GM18951 (cell line): ENCODE measurements around the gene SIK3.
"Not testable (repeated sequence)": the region's sequence is repeated elsewhere in the genome, so short reads cannot be mapped to it uniquely, and the experiment has no call there.

Experiments
- POLR2A ChIP-seq: IDR thresholded peaks from 4 replicates; pipeline ENCODE4 v1.6.1; 2011; ENCODE audit warnings: mild to moderate bottlenecking; ENCODE audit not compliant: insufficient read length, insufficient read depth; ENCODE audit errors: extremely low read depth
- in situ Hi-C: fragments of 300-500 bp; cut with MboI; formaldehyde crosslinking; loops from one replicate; pipeline ENCODE4 v1.12.0; 2022; ENCODE audit warnings: low sequenced_read_pairs, mixed read lengths, inconsistent platforms; ENCODE audit not compliant: unreplicated experiment

The SIK3 gene

GRCh38 chr11:117127171-117127901, 29.1 kb upstream of the SIK3 start:
- TF ChIP-seq POLR2A = no peak
- in situ Hi-C loops = no loop called here

GRCh38 chr11:117126223-117126965, 28.2 kb upstream of the SIK3 start:
- in situ Hi-C loops = no loop called here
- no peak for TF ChIP-seq POLR2A

DNA sequence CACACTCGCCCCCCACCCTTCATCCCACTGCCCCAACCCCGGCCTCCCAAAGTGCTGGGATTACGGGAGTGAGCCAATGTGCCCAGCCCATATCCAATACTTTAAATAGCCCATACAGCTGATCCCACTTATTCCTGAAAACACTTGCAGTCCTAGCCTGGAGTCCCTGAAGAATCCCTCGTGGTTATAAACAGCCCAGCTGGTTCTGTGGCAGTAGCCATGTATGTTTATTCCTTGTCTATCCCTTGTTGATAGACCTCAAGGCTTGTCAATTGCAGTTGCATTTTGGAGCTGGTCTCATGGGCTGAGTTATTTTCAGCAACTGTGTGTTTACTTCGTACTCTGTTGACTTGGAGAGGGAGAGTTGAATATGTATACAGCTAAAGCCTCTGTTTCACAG, 24.3 kb upstream of the SIK3 start:
- no peak for TF ChIP-seq POLR2A
- in situ Hi-C loops = no loop called here

- in situ Hi-C loops = no loop called here
- TF ChIP-seq POLR2A = no peak
Measured at GRCh38 chr11:117121176-117121575, 22.9 kb upstream of the SIK3 start.

DNA sequence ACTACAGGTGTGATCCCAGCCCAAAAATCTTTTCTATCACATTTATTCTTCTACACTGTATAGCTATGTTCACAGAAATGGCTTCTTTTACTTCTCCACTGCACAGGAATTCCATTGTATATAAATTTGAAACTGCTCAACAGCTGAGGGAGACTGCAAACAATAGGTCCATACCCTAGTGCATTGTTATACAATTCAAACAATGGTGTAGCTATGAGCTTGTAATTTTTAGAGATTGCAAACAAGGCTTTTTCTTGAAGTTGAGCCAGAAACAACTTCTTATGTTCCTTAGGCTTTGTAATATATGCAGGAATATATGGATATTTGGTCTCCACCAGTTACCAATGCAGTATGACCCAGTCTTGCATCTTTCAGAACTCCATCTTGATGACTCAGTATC, 19.5 kb upstream of the SIK3 start:
- TF ChIP-seq POLR2A = no peak
- in situ Hi-C loops = no loop called here

GRCh38 chr11:117112939-117113338, 14.7 kb upstream of the SIK3 start:
- in situ Hi-C loops = not testable (repeated sequence)

DNA sequence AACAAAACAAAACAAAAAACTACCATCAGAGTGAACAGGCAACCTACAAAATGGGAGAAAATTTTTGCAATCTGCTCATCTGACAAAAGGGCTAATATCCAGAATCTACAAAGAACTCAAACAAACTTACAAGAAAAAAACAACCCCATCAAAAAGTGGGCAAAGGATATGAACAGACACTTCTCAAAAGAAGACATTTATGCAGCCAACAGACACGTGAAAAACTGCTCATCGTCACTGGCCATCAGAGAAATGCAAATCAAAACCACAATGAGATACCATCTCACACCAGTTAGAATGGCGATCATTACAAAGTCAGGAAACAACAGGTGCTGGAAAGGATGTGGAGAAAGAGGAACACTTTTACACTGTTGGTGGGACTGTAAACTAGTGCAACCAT, 14.3 kb upstream of the SIK3 start:
- in situ Hi-C loops = not testable (repeated sequence)

DNA sequence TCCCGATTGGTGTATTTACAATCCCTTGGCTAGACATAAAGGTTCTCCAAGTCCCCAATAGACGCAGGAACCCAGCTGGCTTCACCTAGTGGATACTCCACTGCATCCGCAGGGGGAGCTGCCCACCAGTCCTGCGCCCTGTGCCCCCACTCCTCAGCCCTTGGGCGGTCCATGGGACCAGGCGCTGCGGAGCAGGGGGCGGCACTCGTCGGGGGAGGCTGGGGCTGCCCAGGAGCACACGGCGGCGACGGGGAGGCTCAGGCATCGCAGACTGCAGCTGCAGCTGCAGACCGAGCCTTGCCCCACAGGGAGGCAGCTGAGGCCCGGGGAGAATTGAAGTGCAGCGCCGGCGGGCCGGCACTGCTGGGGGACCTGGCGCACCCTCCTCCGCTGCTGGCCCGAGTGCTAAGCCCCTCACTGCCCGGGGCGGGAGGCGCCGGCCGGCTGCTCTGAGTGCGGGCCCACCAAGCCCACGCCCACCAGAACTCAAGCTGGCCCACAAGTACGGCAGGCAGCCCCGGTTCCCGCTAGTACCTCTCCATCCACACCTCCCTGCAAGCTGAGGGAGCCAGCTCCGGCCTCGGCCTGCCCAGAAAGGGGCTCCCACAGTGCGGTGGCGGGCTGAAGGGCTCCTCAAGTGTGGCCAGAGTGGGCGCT, 12.2 kb upstream of the SIK3 start:
- TF ChIP-seq POLR2A = no peak
- in situ Hi-C loops = no loop called here

- in situ Hi-C loops = loop anchor here (10.0 kb wide), 1 partner anchor 223 kb away; no protein-coding TSS in a partner anchor
- TF ChIP-seq POLR2A = no peak
Measured at GRCh38 chr11:117107701-117108590, 9.7 kb upstream of the SIK3 start.

DNA sequence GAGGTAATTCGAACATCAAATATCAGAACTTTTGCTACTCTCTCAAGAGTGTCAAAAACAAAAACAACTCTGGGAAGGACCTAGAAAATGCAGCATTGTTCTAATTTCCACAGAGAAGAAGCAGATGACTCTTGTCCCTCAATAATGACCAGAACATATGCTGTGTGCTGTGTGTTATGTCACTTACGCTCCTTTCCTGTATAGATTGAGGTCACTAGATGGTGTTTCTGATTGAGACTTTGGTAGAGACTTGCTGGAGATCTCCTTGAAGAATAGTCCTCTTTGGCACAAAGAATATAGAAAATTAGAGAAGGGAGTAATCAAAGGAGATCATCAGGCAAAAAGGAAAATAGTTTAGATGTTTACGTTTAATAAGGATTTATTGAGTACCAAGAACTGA, 2.3 kb upstream of the SIK3 start:
- no peak for TF ChIP-seq POLR2A
- in situ Hi-C loops = loop anchor here (10.0 kb wide), 1 partner anchor 216 kb away; no protein-coding TSS in a partner anchor

DNA sequence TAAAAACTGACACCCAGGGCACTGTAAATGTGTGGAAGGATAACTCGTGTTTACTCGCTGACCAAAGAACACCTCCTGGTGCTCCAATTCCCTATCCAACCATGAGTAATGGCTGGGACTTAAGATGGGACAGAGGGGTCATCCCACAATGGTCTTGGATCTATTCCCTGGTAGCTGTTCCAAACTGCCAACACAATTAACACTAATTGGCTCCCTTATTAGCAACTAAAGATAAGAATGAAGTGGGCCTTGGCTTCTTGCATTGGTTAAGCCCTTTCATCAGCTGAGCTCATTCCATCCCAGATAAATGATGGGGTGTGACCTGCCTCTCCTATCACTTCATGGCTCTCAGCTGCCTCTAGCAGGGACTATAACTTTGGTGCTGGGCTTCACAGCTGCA, 1.5 kb upstream of the SIK3 start:
- in situ Hi-C loops = loop anchor here (10.0 kb wide), 1 partner anchor 215 kb away; no protein-coding TSS in a partner anchor
- TF ChIP-seq POLR2A = no peak

- in situ Hi-C loops = no loop called here
- TF ChIP-seq POLR2A = no peak
Measured at GRCh38 chr11:117097389-117098268, 599 bp downstream of the SIK3 start.
